Measurements from ENCODE around the gene TM9SF3.

The TM9SF3 gene

DNA sequence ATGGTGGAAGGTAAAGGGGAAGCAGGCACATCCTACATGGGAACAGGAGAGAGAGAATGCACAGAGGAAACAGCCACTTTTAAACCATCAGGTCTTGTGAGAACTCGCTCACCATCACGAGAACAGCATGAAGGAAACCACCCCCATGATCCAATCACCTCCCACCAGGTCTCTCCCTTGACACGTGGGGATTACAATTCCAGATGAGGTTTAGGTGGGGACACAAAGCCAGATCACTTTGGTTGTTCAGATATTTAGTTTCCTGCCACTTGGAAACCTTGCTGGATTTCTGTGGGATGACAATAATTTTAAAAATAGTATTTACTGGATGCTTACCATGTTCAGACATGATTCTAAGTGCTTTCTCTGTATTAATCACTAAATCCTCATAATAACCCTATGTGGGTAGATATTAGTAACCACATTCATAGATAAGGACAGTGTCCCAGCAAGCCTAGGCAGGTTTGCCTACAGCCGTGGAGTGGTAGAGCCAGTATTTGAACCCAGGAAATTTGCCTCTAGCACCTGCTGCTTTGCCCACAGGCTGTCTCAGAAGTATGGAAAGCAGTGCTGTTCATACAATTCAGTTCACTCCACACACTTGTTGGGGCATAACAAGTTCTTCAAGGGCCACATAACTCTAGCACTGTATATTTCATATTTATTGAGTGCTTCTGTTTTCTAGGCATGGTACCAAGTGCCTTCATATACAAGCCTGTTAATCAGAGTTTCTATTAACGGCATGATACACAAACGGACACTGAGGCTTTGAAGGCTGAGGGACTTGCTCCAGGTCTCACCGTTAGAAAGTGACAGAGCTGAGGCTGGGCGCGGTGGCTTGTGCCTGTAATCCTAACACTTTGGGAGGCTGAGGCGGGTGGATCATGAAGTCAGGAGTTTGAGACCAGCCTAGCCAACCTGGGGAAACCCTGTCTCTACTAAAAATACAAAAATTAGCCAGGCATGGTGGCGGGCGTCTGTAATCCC lies 81.4 kb downstream of the TM9SF3 start:
- DNase-seq, result no peak

DNA sequence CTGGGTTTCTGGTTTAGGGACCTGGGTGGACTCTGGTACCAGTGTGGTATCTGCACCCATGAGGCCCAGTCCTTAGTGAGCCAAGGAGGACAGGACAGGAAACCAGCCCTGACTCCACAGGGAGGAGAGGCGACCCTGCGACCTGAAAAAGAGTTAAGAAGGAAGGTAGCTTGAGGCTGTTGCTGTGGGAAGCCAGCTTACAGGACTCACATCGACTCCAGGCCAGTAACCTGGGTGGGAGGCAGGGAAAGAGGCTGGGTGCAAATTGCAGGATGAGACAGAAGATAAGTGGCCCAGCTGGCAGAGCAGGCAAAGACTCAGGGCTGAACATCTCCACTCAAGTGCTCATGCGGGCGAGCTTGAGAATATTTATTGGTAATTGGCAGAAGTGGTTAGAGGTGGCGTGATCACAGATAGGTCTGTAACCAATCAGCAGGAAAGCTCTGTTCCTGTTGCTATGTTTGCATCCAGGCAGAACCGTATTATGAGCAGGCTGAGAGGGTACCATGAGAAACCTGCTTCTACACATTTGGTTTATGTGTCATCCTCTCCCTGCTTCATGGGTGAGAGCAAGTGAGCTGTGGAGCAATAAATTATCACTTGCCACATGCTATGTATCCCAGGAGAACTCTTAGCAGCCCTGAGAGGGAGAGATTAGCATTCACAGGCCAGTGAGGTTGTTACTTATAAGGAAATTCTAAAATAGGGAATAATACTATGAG lies 84.1 kb downstream of the TM9SF3 start:
- no peak for DNase-seq

DNA sequence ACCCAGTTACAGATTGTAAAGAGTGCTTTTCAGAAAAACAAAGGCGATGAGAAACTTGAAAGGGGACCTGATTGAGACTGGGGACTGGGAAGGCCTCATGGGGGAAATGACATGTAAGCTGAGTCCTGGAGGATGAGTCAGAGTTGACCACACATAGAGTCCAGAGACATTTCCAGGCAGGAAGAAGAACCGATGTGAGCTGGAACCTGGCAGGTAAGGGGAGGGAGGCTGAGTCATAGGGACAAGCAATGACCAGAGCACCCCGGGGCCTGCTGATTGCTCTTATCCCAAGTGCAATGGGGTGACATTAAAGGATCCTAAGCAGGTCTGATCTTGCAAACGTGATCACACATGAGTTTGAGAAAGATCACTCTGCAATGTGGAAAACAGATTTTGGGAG lies 84.8 kb downstream of the TM9SF3 start:
- DNase-seq, result no peak

DNA sequence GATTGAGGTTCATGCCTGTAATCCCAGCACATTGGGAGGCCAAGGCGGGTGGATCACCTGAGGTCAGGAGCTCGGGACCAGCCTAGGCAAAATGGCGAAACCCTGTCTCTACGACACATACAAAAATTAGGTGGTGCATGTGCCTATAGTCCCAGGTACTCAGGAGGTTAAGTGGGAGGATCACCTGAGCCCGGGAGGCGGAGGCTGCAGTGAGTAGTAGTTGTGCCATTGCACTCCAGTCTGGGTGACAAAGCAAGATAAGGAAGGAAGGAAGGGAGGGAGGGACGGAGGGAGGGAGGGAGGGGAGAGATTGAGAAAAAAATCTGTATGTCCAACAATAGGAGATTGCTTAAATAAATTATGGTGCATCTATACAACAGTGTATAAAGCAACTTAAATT lies 86.3 kb downstream of the TM9SF3 start:
- no peak for DNase-seq

DNA sequence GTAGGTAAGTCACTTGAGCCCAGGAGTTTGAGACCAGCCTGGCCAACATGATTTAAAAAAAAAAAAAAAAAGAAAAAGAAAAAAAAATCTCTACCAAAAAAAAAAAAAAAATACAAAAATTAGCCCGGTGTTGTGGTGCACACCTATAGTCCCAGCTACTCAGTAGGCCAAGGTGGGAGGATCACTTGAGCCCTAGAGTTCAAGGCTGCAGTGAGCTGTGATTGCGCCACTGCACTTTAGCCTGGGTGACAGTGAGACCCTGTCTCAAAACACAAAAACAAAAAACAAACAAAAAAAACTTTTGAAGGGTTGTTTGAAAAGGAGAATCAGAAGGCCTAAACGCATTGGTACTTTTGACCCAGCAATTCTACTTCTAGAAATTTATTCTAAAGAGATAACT lies 86.8 kb downstream of the TM9SF3 start:
- DNase-seq, result no peak

DNA sequence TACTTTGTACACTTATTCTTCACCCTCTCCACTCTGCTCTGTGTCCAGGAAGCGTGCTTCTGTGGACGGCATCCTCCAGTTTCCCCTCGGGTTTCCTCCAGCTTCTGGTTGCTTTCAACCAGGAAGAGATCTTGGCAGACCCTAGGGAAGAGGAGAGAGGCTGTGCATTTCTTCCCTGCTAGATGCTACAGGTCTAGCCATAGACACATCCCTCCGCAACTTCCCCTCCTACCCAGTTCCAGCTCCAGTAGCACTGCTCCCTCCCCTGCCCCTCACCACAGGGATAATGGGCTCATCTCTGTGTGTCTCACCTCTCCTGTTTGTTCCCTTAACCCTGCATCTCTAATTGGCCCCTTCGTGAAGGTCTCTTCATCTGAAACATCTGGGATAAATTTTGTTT lies 89.4 kb downstream of the TM9SF3 start:
- DNase-seq, result no peak

DNA sequence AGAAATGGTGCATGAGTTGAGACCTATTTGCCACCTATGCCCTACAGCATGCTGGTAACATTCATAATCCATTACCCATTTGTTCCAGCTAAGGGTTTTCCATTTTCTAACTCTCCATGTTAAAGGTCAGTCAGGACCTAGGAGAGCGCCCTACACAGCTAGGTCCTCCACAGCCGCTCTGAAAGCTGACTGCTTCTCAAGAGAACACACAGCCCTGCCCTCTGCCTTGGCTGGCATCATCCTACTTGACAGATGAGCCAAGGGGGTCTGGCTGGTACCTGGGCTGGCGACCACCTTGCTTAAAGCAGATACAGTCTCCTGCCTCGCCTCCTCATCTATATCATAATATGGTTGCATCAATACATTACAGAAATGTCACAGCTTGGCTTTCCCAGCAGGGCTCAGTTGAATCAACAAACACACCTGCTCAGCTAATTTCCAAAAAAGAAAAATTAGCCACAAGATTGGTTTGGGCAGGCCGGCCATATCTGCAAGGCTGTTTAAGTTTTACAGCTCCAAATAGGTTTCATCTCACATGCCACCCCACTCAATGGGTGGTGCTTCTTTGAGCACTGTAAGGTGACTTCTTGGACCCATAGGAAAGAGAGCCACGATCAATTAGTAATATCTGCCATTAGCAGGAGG lies 90.4 kb downstream of the TM9SF3 start:
- DNase-seq, result no peak

DNA sequence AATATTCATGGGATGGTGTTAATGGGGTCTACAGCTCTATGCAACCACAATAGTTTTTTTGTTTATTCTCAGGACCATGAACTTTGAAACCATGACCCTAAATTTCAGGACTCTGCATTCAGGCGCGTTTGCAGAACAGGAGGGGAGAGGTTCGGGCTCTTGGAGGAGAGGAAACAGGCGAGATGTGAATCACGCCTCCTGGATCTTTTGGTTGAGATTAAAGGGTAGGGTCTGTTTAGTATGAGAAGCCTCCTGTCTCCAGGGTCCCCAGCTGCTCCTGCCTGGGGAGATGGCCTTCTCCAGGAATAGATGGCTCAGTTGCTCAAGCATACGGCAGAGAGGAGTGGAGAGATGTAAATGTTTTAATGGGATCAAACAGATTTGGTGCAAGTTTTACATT lies 91.3 kb downstream of the TM9SF3 start:
- DNase-seq, result no peak

DNA sequence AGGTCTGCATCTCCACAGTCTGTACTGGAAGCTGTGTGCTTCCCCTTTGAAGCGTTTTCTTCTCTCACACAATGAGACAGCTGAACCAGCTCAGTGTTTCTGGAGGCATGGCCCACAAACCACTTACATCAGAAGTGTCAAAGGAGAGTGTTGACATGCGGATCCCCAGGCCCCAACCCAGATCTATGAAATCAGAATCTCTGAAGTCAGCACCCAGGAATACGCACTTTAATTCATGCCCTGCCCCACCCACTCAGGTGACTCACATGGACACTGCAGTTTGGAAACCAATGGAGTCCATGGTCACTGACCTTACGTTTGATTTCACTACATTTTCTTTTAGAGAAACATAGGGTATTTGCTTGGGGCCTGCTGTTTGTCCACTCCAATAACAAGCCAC lies 92.1 kb downstream of the TM9SF3 start:
- DNase-seq, result no peak

DNA sequence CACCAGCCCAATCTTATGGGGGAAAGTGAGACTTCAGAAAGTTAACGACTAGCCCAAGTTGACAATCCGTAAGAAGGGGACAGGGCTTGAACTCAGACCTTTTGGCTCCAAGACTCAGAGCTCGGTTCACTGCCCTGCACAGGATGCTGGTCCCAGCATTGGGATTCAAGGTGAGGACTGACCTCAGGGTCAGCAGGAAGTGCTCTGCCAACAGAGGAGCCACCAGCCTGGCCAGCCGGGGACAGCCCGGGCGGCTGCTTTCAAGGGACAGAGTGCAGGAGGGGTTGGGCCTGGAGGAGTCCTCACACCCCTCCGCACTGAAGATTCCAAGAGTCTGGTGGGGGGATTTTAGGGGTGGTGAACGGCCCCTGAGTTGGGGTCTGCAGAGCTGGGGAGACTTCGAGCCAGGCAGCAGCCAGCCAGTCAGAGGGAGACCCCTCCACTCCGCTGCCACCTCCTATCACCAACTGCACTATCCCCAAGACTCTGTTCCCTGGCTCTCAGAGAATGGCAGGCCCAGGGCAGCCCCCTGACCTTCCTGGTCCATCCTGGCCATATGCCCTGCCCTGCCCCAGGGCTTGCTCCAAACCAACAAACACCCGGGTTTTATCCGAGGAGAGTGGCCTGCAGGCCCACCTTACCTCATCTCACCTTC lies 92.8 kb downstream of the TM9SF3 start:
- DNase-seq, result no peak

DNA sequence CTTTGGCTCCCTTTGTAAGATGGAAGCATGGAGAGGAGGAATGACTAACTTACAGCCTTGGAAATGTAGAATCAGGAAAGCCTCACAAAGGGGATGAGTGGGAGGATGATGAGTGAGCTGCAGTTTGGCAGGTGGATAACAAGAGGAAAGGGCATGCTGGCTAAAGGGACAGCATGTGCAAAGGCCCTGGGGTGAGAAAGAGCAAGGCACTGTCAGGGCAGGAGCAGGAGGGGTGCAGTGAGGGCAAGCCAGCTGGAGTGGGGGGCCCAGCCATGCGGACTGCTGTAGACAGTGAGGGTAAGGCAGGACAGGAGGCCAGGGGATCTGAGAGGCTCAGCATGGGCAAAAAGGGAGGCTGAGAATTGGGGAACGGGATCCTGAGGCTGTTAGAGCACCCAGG lies 93.6 kb downstream of the TM9SF3 start:
- DNase-seq, result no peak

DNA sequence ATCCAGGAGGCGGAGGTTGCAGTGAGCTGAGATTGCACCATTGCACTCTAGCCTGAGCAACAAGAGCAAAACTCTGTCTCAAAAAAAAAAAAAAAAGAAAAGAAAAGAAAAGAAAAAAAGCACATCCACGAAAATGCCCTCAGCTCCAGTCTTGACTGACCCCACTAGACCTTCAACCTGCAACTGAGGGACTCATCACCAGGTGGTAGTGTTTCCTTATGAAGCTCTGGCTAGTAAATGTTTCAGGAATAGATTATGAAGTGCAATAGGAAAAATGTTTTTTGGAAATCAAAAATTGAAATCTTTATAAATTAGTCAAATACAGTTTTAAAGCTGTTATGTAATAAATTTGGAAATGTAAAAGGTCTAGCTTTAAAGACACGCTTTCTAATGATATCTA lies 95.5 kb downstream of the TM9SF3 start:
- no peak for DNase-seq

DNA sequence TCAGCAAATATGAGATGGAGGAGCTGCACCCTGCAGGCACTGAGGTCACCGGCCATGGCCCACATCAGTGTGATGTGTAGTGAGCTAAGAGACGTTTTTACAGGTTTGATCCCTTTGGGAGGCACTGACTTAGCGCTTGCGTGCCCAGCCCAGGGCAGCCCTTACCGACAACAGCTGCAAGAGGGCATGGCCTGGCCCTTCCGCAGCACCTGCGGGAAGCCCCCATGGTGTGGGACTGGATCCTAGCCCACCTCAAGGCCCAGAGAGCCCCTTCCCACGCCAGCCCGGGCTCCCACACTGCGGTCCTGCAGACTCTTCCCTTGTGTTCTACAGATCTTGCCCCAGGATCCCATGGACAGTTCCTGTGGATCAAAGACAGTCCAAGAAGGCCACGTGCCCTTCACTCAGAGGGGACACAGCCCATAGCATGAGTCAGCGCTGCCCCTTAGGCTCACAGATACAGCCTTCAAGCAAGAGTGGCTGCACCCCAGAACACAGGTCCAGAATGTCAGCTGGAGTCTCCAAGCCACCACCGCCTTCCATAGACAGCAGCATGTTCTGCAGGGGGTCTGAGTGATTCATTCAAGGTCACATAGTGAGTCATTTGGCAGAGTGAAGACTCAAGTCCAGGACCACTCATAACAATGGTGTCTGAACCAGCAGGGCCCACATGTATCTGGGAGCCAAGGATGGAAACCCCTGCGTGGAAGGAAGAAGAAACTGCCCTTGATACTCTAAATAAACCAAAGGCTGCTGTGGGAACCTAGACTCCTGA lies 98.5 kb downstream of the TM9SF3 start:
- DNase-seq, result no peak

DNA sequence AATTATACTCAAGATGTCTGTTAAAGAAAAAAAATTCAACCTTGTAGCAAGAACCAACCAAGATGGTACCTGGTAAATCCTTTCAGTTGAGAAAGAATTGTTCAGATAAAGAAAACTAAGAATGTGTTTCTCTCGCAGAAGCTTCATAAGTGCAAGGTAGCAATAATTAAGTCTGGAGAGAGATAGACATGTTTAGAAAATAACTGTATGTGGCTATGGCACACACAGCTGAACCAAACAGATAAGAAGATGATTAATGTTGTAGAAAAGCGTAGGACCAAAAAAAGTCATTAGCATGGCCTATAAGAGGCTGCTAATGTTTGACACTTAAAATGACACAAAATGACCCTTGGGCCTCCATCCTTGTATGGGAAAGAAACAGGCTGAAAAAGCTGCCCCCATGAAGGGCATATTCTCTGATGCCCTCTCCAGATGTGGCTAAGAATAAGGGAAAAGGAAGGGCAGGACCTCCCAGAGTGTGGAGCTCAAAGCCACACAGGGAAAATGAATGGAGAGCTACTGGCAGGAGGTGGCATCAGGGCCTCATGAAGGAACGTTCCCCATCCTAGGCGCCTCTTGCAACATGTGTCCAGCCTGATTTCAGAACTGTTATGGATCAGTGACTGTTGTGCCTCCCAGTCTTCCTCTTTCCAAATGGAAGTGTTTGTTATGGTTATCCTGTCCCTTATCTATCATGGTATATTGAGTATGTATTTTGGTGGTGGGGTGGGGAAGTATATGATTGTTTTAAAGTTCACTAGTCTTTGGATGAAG lies 103.8 kb downstream of the TM9SF3 start:
- DNase-seq, result no peak

DNA sequence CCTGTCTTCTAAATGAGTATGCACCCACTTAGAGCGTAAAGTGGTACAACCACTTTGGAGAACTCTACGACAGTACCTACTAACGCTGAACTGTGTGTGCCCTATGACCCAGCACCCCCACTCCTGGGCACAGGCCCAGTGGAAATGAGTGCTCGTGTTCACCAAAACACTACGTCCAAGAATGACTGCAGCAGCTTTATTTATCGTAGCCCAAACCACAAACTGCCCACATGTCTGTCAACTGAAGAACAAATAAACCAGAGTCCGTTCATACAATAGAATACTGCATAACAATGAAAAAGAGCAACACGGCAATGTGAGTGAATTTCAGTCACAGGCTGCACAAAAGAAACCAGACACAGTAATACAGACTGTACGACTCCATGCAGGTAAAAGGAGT lies 108.5 kb downstream of the TM9SF3 start:
- no peak for DNase-seq

DNA sequence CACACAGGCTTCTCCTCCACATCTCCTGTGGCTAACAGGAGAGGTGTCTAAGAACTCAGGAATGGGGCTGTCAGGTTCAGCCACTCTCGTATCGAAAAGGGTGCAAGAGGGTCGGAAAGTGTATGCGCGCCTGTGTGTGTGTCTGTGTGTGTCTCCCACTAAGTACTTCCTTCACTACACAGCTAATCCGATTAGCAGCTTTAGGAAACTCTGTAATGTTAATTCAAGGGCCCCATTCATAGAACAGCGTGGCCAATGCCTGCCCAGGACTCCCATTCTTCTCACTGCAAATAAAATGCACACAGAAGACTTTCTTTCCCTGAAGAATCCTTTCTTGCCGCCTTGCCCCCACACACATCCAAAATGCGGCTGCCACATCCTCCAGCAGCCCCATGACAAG lies 112.9 kb downstream of the TM9SF3 start:
- no peak for DNase-seq

DNA sequence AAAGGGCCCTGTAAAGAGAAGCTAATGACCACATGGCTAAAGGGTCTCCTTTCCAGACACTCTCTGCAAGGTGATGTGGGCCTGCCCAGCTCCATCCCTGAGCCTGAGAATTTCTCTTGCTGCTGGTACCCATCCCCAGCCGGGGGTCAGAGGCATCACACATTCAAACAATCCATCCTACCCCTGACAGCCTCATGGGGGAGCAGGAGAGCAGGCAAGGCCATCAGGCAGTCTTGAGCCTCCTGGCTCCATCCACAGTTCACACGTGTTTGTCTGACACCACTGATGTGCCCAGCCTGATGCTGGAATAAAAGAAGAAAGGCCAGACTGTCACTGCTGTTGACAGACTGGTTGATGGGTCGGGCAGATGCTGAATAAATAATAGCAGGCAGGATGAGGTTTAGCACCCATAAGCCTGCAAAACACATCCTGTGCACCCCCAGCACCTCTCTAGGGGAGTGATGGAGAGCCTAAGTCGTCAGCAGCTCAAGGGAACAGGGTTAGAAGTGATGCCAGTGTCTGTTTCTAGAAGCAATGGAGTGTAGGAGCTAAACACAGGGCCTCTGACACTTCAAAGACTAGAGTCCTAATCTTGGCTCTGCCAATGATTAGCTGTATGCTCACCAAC lies 116.6 kb downstream of the TM9SF3 start:
- DNase-seq, result peak; percentile 3 to 17

DNA sequence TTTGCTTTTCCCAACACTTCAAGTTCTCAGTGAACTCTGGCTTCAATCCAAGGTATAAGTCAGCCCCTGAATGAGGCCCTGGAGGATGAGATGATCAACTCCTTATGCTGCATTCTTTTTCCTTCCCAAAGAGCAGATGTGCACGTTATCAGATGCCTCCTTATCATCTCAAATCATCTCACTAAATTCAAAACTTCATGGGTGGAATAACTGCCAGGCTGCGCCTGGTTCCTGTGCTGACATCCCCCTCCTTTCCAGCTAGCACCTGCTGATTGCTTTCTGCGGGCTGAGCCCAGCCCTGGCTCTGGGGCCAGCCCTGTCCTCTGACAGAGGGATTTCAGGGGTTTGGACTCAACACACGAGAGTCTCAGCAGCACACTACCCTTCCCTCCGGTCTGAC lies 118.0 kb downstream of the TM9SF3 start:
- DNase-seq, result no peak
